Hepatic stellate cell (primary cell): Measurements from ENCODE around the gene CNST.
"Not testable (repeated sequence)": the region's sequence is repeated elsewhere in the genome, so short reads cannot be mapped to it uniquely, and the experiment has no call there.

Experiments used
- DNase-seq: peaks from one replicate; pipeline ENCODE4 v3.0.0; 2011; ENCODE audit warnings: low spot score

Gene CNST

DNA sequence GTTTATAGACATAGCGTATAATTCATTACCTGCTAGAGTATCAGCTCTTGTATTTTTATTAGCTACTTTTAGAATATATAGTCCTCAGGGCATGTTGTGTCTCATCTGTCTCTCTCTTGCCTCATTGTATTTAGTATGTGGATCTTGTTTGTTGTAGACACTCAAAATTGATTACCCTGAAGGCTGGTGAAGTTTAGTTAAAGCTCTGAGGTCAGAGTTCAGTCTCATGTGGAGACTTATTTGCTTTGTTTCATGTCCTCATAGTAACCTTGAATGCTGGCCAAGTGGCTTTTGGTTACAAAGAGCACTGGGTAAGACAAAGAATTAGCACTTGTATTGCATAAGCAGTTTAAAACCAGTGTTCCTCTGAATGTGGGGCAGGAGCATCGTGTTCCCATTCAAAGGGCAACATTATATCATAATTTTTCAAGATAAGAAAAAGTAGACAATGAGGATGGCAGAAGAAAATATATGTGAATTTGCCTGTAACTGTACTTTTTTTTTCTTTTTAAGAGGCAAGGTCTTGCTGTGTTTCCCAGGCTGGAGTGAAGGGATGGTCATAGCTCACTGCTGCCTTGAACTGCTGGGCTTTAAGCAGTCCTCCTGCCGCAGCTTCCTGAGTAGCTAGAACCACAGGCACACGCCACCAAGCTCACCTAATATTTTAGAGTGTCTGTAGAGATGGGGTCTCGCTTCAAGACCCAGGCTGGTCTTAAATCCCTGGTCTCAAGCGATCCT lies 17.4 kb downstream of the CNST start:
- no peak for DNase-seq

GRCh38 chr1:246587032-246587431 lies 20.8 kb downstream of the CNST start:
- no peak for DNase-seq

GRCh38 chr1:246587606-246588005 lies 21.4 kb downstream of the CNST start:
- DNase-seq = no peak

GRCh38 chr1:246588159-246588721 lies 22.0 kb downstream of the CNST start:
- DNase-seq = peak; percentile 49

DNA sequence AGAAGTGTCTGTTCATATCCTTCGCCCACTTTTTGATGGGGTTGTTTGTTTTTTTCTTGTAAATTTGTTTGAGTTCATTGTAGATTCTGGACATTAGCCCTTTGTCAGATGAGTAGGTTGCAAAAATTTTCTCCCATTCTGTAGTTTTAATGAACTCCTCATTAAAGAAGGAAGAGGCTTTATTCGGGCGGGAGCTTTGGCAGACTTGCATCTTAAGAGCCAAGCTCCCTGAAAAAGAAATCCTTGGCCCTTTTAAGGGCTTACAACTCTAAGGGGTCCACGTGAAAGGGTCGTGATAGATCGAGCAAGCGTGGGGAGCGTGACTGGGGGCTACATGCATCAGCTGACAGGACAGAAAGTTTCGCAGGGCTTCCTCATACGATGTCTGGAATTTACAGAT lies 23.7 kb downstream of the CNST start:
- not testable (repeated sequence) for DNase-seq

- DNase-seq = no peak
Measured at GRCh38 chr1:246591047-246591446, 24.8 kb downstream of the CNST start.

- DNase-seq = no peak
Measured at GRCh38 chr1:246591504-246591903, 25.2 kb downstream of the CNST start.

- no peak for DNase-seq
Measured at GRCh38 chr1:246591958-246592357, 25.7 kb downstream of the CNST start.

- peak; percentile 55 for DNase-seq
Measured at GRCh38 chr1:246592695-246593094, 26.4 kb downstream of the CNST start.

DNA sequence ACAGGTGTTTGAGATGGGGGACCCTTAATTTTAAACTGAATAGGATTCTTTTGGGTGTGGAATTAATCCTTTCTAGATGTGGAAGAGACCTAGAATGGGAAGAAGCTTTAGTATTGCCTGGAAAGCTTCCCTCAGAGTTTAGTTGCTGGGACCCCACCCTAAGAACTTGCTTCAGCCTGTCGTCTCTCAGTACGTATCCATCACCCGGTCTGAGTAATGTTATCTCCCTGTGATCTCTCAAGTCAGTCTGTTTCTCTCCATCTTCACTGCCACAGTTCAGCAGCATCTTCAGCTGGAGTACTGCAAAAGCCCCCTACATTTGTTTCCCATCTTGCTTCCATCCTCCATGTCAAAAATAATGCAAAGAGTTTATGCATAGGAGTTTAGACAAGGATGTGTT lies 28.9 kb downstream of the CNST start:
- DNase-seq = no peak

DNA sequence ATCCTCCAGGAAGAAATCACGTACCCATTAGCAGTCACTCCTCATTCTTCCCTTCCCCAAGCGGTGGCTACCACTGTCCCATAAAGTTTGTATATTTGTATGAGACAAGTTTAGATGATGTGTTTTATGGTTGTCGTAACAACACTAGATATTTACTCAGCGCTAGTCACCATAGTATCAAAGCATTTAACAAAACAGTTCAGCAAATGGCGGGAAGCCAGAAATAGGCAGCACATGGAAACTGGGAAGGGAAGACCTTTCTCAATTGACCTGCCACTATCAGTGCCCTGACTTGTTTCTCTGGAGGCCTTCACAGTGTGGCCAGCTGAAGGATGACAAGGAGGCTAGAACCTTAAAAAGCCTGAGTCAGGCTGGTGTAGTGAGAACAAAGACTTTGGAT lies 31.1 kb downstream of the CNST start:
- DNase-seq = peak; percentile 63

GRCh38 chr1:246597971-246598370 lies 31.7 kb downstream of the CNST start:
- DNase-seq = no peak

DNA sequence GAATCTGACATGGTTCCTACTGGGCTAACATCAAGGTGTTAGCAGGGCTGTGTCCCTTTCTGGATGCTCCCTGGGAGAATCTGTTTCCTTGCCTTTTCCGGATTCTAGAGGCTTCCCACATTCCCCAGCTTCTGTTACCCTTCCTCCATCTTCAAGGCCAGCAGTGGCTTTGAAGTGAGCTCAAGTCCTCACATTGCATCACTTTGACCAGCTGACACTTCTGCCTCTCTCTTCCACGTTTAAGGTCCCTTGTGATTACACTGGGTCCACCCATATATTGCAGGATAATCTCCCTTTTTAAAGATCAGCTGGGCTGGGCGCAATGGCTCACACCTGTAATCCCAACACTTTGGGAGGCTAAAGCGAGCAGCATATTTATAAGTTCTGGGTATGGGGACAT lies 33.1 kb downstream of the CNST start:
- DNase-seq = no peak

DNA sequence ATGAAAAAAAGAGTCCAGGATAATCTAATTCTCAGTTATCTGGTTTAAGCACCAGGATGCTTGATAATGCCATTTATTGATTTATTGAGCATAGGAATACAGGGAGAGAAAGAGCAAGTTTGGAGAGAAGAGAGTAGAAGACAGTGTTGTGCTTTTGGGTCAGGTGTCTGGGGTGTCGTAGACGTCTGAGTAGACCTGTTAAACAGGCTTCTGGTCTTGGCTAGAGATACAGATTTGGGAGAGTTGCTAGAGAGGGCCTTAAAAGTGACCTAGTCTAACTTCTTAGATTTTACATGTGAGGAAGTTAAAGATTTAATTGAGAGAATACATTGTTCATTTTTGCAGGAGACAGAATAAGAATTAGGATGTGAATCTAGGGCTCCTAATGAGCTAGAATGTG lies 34.3 kb downstream of the CNST start:
- DNase-seq = no peak

- DNase-seq = no peak
Measured at GRCh38 chr1:246602194-246602593, 35.9 kb downstream of the CNST start.

DNA sequence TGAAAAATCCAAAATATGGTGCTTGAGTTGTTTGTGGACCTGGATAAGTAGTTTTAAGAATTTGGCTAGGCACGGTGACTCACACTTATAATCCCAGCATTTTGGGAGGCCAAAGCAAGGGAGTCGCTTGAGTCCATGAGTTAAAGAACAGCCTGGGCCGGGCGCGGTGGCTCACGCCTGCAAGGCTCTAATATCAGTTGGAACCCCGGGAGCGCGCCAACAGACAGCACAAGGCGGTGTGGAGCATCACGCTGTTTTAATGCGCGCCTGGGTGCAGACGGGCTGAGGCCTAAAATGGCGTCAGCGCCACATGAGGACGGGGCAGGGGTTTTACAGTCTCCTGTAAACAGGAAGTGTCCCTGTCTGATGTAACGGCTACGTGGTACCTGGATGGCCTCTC lies 39.0 kb downstream of the CNST start:
- not testable (repeated sequence) for DNase-seq

GRCh38 chr1:246607462-246607861 lies 41.2 kb downstream of the CNST start:
- DNase-seq = no peak

- peak; percentile 85 for DNase-seq
Measured at GRCh38 chr1:246608616-246609376, 42.5 kb downstream of the CNST start.

DNA sequence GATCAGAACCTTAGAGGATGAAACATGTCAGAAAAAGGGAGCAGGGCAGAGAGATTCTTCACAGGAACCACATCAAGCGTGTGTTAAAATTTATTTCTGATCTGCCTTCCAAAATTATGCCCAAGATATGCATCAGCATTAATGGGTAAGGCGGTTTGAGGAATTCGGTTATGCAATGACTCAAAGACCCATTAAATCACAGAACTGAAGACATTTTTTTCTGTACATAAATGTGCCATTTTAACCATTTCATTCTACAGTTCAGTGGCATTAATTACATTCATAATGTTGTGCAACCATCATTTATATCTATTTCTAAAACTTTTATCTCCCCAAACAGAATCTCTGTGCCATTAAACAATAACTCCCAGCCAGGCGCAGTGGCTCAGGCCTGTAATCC lies 43.4 kb downstream of the CNST start:
- DNase-seq = no peak

GRCh38 chr1:246613096-246613758 lies 47.0 kb downstream of the CNST start:
- DNase-seq = no peak

- peak; percentile 19 for DNase-seq
Measured at GRCh38 chr1:246617156-246617555, 50.9 kb downstream of the CNST start.

- no peak for DNase-seq
Measured at GRCh38 chr1:246617768-246618167, 51.5 kb downstream of the CNST start.
